Measurements from ENCODE around the gene RAC3. TPM values are rescaled to one million over a fixed set of nuclear protein-coding genes. Genes with fewer than 3 reads are reported as not detected.

RAC3 gene
- total and polyA plus RNA-seq, 4 donors, result 0.63 to 6.3 (median 3.3) TPM

GRCh38 chr17:82058230-82058854 is 26.9 kb downstream of the RAC3 start (continued):
- TF ChIP-seq, protein P1, sequence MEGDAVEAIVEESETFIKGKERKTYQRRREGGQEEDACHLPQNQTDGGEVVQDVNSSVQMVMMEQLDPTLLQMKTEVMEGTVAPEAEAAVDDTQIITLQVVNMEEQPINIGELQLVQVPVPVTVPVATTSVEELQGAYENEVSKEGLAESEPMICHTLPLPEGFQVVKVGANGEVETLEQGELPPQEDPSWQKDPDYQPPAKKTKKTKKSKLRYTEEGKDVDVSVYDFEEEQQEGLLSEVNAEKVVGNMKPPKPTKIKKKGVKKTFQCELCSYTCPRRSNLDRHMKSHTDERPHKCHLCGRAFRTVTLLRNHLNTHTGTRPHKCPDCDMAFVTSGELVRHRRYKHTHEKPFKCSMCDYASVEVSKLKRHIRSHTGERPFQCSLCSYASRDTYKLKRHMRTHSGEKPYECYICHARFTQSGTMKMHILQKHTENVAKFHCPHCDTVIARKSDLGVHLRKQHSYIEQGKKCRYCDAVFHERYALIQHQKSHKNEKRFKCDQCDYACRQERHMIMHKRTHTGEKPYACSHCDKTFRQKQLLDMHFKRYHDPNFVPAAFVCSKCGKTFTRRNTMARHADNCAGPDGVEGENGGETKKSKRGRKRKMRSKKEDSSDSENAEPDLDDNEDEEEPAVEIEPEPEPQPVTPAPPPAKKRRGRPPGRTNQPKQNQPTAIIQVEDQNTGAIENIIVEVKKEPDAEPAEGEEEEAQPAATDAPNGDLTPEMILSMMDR (IDR thresholded peaks at IDR 0.05; ENCODE audit: low read depth, low read length, missing input control), result no peak
- TF ChIP-seq HNF4A (conservative IDR thresholded peaks at IDR 0.05), result no peak
- no peak for TF ChIP-seq JUND (IDR thresholded peaks at IDR 0.05)
- no peak for TF ChIP-seq RXRA (IDR thresholded peaks at IDR 0.05)
- TF ChIP-seq MAX (IDR thresholded peaks at IDR 0.05), result no peak
- no peak for TF ChIP-seq FOXA1 (IDR thresholded peaks at IDR 0.05)

DNA sequence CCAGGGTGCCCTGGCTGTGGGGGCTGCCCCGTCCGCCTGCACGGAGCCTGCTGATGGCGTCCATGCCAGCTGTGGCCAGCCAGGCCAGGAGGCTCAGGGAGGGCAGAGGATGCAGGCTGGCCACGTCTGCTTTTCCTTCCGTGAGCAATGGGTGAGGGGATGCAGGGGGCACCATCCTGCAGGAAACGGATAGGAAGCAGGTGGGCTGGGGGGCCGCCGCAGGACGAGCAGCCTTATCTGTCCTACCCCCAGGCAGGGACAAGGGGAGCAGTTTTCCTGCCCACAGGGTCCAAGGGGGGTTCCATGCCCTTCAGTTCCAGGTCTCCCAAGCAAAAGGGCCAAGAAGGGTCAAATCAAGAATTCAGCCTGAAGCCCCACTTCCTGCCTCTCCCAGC is 27.4 kb downstream of the RAC3 start:
- Histone ChIP-seq H3K27me3 (ENCODE audit: control insufficient read depth in 4 of 4, insufficient read depth in 4 of 4, low read length in 3 of 4) (no peaks in the 10 kb centered on the region), H3K9ac (ENCODE audit: low read depth in 1 of 2, low read length in 2 of 2) (no peak overlapping the region), H3K4me3 (ENCODE audit: low read depth in 1 of 3, low read length in 3 of 3) (no peak overlapping the region), H3K27ac (ENCODE audit: low read depth in 1 of 2, low read length in 2 of 2) (no peak overlapping the region), H3K4me1 (ENCODE audit: control insufficient read depth in 4 of 4, insufficient read depth in 4 of 4, low read length in 3 of 4) (peaks cover 3 to 14% (median 8%) of the 10 kb centered on the region in 4 donors), H3K36me3 (ENCODE audit: control insufficient read depth in 4 of 4, insufficient read depth in 3 of 4, low read depth in 1 of 4, low read length in 3 of 4) (peaks cover 6 to 79% (median 32%) of the 10 kb centered on the region in 4 donors), H3K9me3 (ENCODE audit: control insufficient read depth in 4 of 4, low read length in 3 of 4) (no peaks in the 10 kb centered on the region)
- no peak for TF ChIP-seq EGR1 (IDR thresholded peaks at IDR 0.05; ENCODE audit: low read depth in 2 of 2)
- TF ChIP-seq, protein P1 (IDR thresholded peaks at IDR 0.05; ENCODE audit: low read depth, low read length, missing input control), result no peak
- TF ChIP-seq YY1 (IDR thresholded peaks at IDR 0.05), result no peak
- no peak for TF ChIP-seq ATF3 (IDR thresholded peaks at IDR 0.05)
- TF ChIP-seq RAD21 (IDR thresholded peaks at IDR 0.05), result no peak
- TF ChIP-seq, protein P2, sequence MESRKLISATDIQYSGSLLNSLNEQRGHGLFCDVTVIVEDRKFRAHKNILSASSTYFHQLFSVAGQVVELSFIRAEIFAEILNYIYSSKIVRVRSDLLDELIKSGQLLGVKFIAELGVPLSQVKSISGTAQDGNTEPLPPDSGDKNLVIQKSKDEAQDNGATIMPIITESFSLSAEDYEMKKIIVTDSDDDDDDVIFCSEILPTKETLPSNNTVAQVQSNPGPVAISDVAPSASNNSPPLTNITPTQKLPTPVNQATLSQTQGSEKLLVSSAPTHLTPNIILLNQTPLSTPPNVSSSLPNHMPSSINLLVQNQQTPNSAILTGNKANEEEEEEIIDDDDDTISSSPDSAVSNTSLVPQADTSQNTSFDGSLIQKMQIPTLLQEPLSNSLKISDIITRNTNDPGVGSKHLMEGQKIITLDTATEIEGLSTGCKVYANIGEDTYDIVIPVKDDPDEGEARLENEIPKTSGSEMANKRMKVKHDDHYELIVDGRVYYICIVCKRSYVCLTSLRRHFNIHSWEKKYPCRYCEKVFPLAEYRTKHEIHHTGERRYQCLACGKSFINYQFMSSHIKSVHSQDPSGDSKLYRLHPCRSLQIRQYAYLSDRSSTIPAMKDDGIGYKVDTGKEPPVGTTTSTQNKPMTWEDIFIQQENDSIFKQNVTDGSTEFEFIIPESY (IDR thresholded peaks at IDR 0.05), result no peak
- TF ChIP-seq RXRA (IDR thresholded peaks at IDR 0.05), result no peak
- no peak for TF ChIP-seq FOXA2 (IDR thresholded peaks at IDR 0.05)
- TF ChIP-seq GABPA (IDR thresholded peaks at IDR 0.05 in 1 of 2, conservative IDR thresholded peaks at IDR 0.05 in 1 of 2), result no peak
- 88% methylated on average over 10 of the region's 10 CpGs for WGBS
- DNase-seq (ENCODE audit: low spot score), result no peak

Data from liver (tissue), 9 donors.